ENCODE results near the gene NEDD8. TPM values are rescaled to one million over a fixed set of nuclear protein-coding genes. Genes with fewer than 3 reads are reported as not detected.

The NEDD8 gene
- total RNA-seq, 1 experiment from 2014 or later: 214 TPM

- Histone ChIP-seq H3K18ac (ENCODE audit: insufficient read length, low read depth, low read length) (no peak overlapping the region), H2BK15ac (ENCODE audit: low read depth, low read length) (no peak overlapping the region), H3K79me1 (ENCODE audit: insufficient read depth, low read depth, low read length, poor library complexity, severe bottlenecking) (no peaks in the 10 kb centered on the region), H4K20me1 (ENCODE audit: control insufficient read depth, insufficient read depth, insufficient read length) (no peaks in the 10 kb centered on the region), H4K8ac (replicated peaks; ENCODE audit: insufficient read length, low read depth, low read length) (no peak overlapping the region), H3T11ph (ENCODE audit: low read length) (no peak overlapping the region), H3K4me2 (ENCODE audit: insufficient read depth, insufficient read length, low read length) (no peak overlapping the region), H3K79me2 (ENCODE audit: insufficient read depth, low read length) (no peaks in the 10 kb centered on the region), H3K23me2 (ENCODE audit: insufficient read length, low read depth, low read length, poor library complexity, severe bottlenecking) (no peaks in the 10 kb centered on the region), H2BK20ac (ENCODE audit: low read depth, low read length, poor library complexity, severe bottlenecking) (no peak overlapping the region), H2BK120ac (ENCODE audit: low read depth, low read length, poor library complexity, severe bottlenecking) (no peak overlapping the region), H3K4me1 (ENCODE audit: insufficient read depth, low read length) (no peaks in the 10 kb centered on the region), H3K23ac (ENCODE audit: insufficient read length, low read depth, low read length) (no peak overlapping the region), H3K27ac (ENCODE audit: insufficient read length, low read depth, low read length) (no peak overlapping the region), H4K91ac (ENCODE audit: insufficient read length, low read depth, low read length) (no peak overlapping the region), H3K9ac (ENCODE audit: extremely low read depth, insufficient read length, low read length) (no peak overlapping the region), H2BK12ac (ENCODE audit: insufficient read length, low read depth, low read length) (no peak overlapping the region), H2BK5ac (ENCODE audit: insufficient read length, low read length) (no peak overlapping the region), H4K5ac (ENCODE audit: insufficient read length, low read depth, low read length) (no peak overlapping the region), H2AFZ (ENCODE audit: low read length) (no peak overlapping the region), H3K4ac (ENCODE audit: low read depth, low read length) (no peak overlapping the region), H3K14ac (ENCODE audit: insufficient read depth, low read length) (no peak overlapping the region), H2AK5ac (ENCODE audit: insufficient read length, low read length) (no peak overlapping the region), H3K27me3 (ENCODE audit: insufficient read depth, low read length) (no peaks in the 10 kb centered on the region), H3K9me3 (ENCODE audit: control insufficient read depth, low read depth, low read length) (no peaks in the 10 kb centered on the region), H3K56ac (ENCODE audit: insufficient read length, low read depth, low read length) (no peak overlapping the region)
- H3K27me3 Mint-ChIP-seq (ENCODE audit: low read depth): no peaks in the 10 kb centered on the region; the same call in 1 of the 2 replicates
- DNase-seq: no peak
- H3K36me3 Mint-ChIP-seq (ENCODE audit: insufficient read depth in 1 of 3, low read depth in 3 of 3): peaks cover 44 to 92% (median 79%) of the 10 kb centered on the region in 3 experiments
- no peaks in the 10 kb centered on the region for H3K9me3 Mint-ChIP-seq
- no peak overlapping the region for H3K27ac Mint-ChIP-seq
- no peaks in the 10 kb centered on the region for H3K4me1 Mint-ChIP-seq
- TF ChIP-seq CTCF (conservative IDR thresholded peaks at IDR 0.05): no peak
- WGBS (ENCODE audit: extremely low coverage, insufficient read length, low lambda C conversion rate): no CpG with 5 or more reads among the region's 19 CpGs
- no peak overlapping the region for H3K4me3 Mint-ChIP-seq
Observed at GRCh38 chr14:24181371-24182077, 50.6 kb downstream of the NEDD8 start.
